ENCODE results near the gene ACKR4. TPM values are rescaled to one million over a fixed set of nuclear protein-coding genes. Genes with fewer than 3 reads are reported as not detected.
"Not testable (repeated sequence)": the region's sequence is repeated elsewhere in the genome, so short reads cannot be mapped to it uniquely, and the experiment has no call there.

Gene ACKR4
- total and polyA plus RNA-seq, 4 donors: 2.0 to 5.8 (median 4.0) TPM

- WGBS, 2 donors: 81 to 89% methylated on average over 5 of the region's 5 CpGs
- H3K9me3 ChIP-seq (ENCODE audit: control insufficient read depth in 4 of 4, insufficient read depth in 3 of 4, low read length in 3 of 4): no peaks in the 10 kb centered on the region
- H3K4me3 ChIP-seq: no peak overlapping the region
- DNase-seq (no peak), ATAC-seq (ENCODE audit: insufficient read depth, low FRiP score) (no peak)
- H3K4me1 ChIP-seq (ENCODE audit: control insufficient read depth in 5 of 5, insufficient read depth in 5 of 5, low read length in 5 of 5): peaks cover 0 to 4% (median 0%) of the 10 kb centered on the region in 5 donors
- H3K9ac ChIP-seq (ENCODE audit: insufficient read depth in 1 of 2, low read length in 2 of 2): no peak overlapping the region
- H3K27me3 ChIP-seq (ENCODE audit: control insufficient read depth in 3 of 3, insufficient read depth in 3 of 3, low read length in 2 of 3): no peaks in the 10 kb centered on the region
- H3K36me3 ChIP-seq (ENCODE audit: control insufficient read depth in 4 of 4, insufficient read depth in 4 of 4, low read length in 4 of 4): peaks cover 0 to 7% (median under 1%) of the 10 kb centered on the region in 4 donors
- TF ChIP-seq CTCF (IDR thresholded peaks at IDR 0.05; ENCODE audit: control extremely low read depth, extremely low read depth): no peak
- H3K27ac ChIP-seq (ENCODE audit: low read depth in 1 of 2, low read length in 1 of 2): no peak overlapping the region
Measured at GRCh38 chr3:132555306-132556035, 41.6 kb upstream of the ACKR4 start.

- H3K4me1 ChIP-seq (ENCODE audit: control insufficient read depth in 5 of 5, insufficient read depth in 5 of 5, low read length in 5 of 5); H3K36me3 ChIP-seq (ENCODE audit: control insufficient read depth in 4 of 4, insufficient read depth in 4 of 4, low read length in 4 of 4); H3K4me3 ChIP-seq; ATAC-seq (ENCODE audit: insufficient read depth, low FRiP score); H3K9me3 ChIP-seq (ENCODE audit: control insufficient read depth in 4 of 4, insufficient read depth in 3 of 4, low read length in 3 of 4); H3K9ac ChIP-seq (ENCODE audit: insufficient read depth in 1 of 2, low read length in 2 of 2); DNase-seq; H3K27me3 ChIP-seq (ENCODE audit: control insufficient read depth in 3 of 3, insufficient read depth in 3 of 3, low read length in 2 of 3); H3K27ac ChIP-seq (ENCODE audit: low read depth in 1 of 2, low read length in 1 of 2): not testable (repeated sequence)
- 82 to 91% methylated on average over 3 of the region's 3 CpGs for WGBS, 2 donors
Measured at GRCh38 chr3:132556036-132556386, 41.1 kb upstream of the ACKR4 start.

GRCh38 chr3:132556508-132557159 is 40.4 kb upstream of the ACKR4 start:
- H3K36me3 ChIP-seq (ENCODE audit: control insufficient read depth in 4 of 4, insufficient read depth in 4 of 4, low read length in 4 of 4): peaks cover 0 to 7% (median 3%) of the 10 kb centered on the region in 4 donors
- no peak for TF ChIP-seq CTCF (IDR thresholded peaks at IDR 0.05; ENCODE audit: control extremely low read depth, extremely low read depth)
- DNase-seq: no peak

GRCh38 chr3:132561003-132561402 is 36.1 kb upstream of the ACKR4 start:
- 87 to 93% methylated on average over 4 of the region's 4 CpGs for WGBS, 2 donors
- H3K4me1 ChIP-seq (ENCODE audit: control insufficient read depth in 5 of 5, insufficient read depth in 5 of 5, low read length in 5 of 5): peaks cover 0 to 2% (median 0%) of the 10 kb centered on the region in 5 donors
- H3K9ac ChIP-seq (ENCODE audit: insufficient read depth in 1 of 2, low read length in 2 of 2): no peak overlapping the region
- peaks cover 0 to 13% (median 4%) of the 10 kb centered on the region in 4 donors for H3K36me3 ChIP-seq (ENCODE audit: control insufficient read depth in 4 of 4, insufficient read depth in 4 of 4, low read length in 4 of 4)
- ATAC-seq (ENCODE audit: insufficient read depth, low FRiP score): no peak
- TF ChIP-seq CTCF (IDR thresholded peaks at IDR 0.05; ENCODE audit: control extremely low read depth, extremely low read depth): no peak
- no peak for DNase-seq
- no peak overlapping the region for H3K27ac ChIP-seq (ENCODE audit: low read depth in 1 of 2, low read length in 1 of 2)
- no peak overlapping the region for H3K4me3 ChIP-seq
- H3K9me3 ChIP-seq (ENCODE audit: control insufficient read depth in 4 of 4, insufficient read depth in 3 of 4, low read length in 3 of 4): no peaks in the 10 kb centered on the region
- H3K27me3 ChIP-seq (ENCODE audit: control insufficient read depth in 3 of 3, insufficient read depth in 3 of 3, low read length in 2 of 3): no peaks in the 10 kb centered on the region

More at GRCh38 chr3:132556508-132557159, 40.4 kb upstream of the ACKR4 start:
- Histone ChIP-seq H3K9ac (ENCODE audit: insufficient read depth in 1 of 2, low read length in 2 of 2) (no peak overlapping the region), H3K4me3 (no peak overlapping the region), H3K27ac (ENCODE audit: low read depth in 1 of 2, low read length in 1 of 2) (no peak overlapping the region), H3K9me3 (ENCODE audit: control insufficient read depth in 4 of 4, insufficient read depth in 3 of 4, low read length in 3 of 4) (no peaks in the 10 kb centered on the region), H3K27me3 (ENCODE audit: control insufficient read depth in 3 of 3, insufficient read depth in 3 of 3, low read length in 2 of 3) (no peaks in the 10 kb centered on the region), H3K4me1 (ENCODE audit: control insufficient read depth in 5 of 5, insufficient read depth in 5 of 5, low read length in 5 of 5) (peaks cover 0 to 4% (median 0%) of the 10 kb centered on the region in 5 donors)
- no peak for ATAC-seq (ENCODE audit: insufficient read depth, low FRiP score)
- 86 to 87% methylated on average over 8 of the region's 8 CpGs for WGBS, 2 donors
